ENCODE data around the gene SNRPD3. TPM values are rescaled to one million over a fixed set of nuclear protein-coding genes. Genes with fewer than 3 reads are reported as not detected.

Gene SNRPD3
- polyA plus RNA-seq, 1 of the 3 experiments (the other 2 are of a cell fraction) = 177 TPM

GRCh38 chr22:24592058-24592850 lies 36.5 kb downstream of the SNRPD3 start:
- ChIA-PET POLR2A (interaction anchor here (0.6 to 1.8 kb wide), 3 partner anchors 9 to 733 kb away, joined by 4 to 11 read pairs (median 4); no protein-coding TSS in a partner anchor), CTCF (interaction anchor here (0.8 kb wide), 1 partner anchor 9 kb away, joined by 3 read pairs; no protein-coding TSS in a partner anchor)
- peaks cover 0 to 7% of the 10 kb centered on the region in 2 experiments for H3K36me3 ChIP-seq (replicated peaks in 1 of 2; ENCODE audit: control insufficient read depth in 1 of 2, insufficient read depth in 2 of 2, low read length in 1 of 2)
- H3K79me2 ChIP-seq (ENCODE audit: insufficient read depth) = no peaks in the 10 kb centered on the region
- peak overlapping the region; percentile 65; the same call in 1 of the 2 replicates for H2AFZ ChIP-seq (ENCODE audit: low read depth)
- H3K4me3 ChIP-seq (ENCODE audit: low read depth in 2 of 2, low read length in 1 of 2) = peak overlapping the region; percentile 66 to 83
- WGBS (ENCODE audit: low lambda C conversion rate) = 6% methylated on average over 19 of the region's 33 CpGs
- no peaks in the 10 kb centered on the region for H3K27me3 ChIP-seq (ENCODE audit: insufficient read depth)
- TF ChIP-seq TCF12 (IDR thresholded peaks at IDR 0.05) (no peak), RFX5 (IDR thresholded peaks at IDR 0.05; ENCODE audit: low read length) (no peak), YY1 (IDR thresholded peaks at IDR 0.05; ENCODE audit: low read depth) (no peak), EP300 (IDR thresholded peaks at IDR 0.05; ENCODE audit: borderline replicate concordance in 1 of 2, low read depth in 1 of 2, low read length in 1 of 2) (no peak), JUND (IDR thresholded peaks at IDR 0.05) (no peak), RXRA (IDR thresholded peaks at IDR 0.05; ENCODE audit: borderline replicate concordance, low read depth) (no peak), TAF1 (IDR thresholded peaks at IDR 0.05; ENCODE audit: borderline replicate concordance, low read depth, low read length) (no peak), NFIC (IDR thresholded peaks at IDR 0.05; ENCODE audit: borderline replicate concordance) (no peak), MXI1 (IDR thresholded peaks at IDR 0.05; ENCODE audit: low read depth, low read length) (no peak; the same call in 1 of the 2 replicates), SIN3A (IDR thresholded peaks at IDR 0.05; ENCODE audit: borderline replicate concordance, low read depth, low read length) (no peak), RAD21 (IDR thresholded peaks at IDR 0.05; ENCODE audit: low read length) (no peak), CTCF (IDR thresholded peaks at IDR 0.05) (no peak), FOSL2 (IDR thresholded peaks at IDR 0.05; ENCODE audit: borderline replicate concordance, low read depth) (no peak), EZH2phosphoT487 (IDR thresholded peaks at IDR 0.05; ENCODE audit: borderline replicate concordance, low read depth) (no peak)
- TF ChIP-seq, protein P1, sequence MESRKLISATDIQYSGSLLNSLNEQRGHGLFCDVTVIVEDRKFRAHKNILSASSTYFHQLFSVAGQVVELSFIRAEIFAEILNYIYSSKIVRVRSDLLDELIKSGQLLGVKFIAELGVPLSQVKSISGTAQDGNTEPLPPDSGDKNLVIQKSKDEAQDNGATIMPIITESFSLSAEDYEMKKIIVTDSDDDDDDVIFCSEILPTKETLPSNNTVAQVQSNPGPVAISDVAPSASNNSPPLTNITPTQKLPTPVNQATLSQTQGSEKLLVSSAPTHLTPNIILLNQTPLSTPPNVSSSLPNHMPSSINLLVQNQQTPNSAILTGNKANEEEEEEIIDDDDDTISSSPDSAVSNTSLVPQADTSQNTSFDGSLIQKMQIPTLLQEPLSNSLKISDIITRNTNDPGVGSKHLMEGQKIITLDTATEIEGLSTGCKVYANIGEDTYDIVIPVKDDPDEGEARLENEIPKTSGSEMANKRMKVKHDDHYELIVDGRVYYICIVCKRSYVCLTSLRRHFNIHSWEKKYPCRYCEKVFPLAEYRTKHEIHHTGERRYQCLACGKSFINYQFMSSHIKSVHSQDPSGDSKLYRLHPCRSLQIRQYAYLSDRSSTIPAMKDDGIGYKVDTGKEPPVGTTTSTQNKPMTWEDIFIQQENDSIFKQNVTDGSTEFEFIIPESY (IDR thresholded peaks at IDR 0.05; ENCODE audit: borderline replicate concordance, low read depth) = no peak
- H3K9me3 ChIP-seq = no peaks in the 10 kb centered on the region
- H3K4me1 ChIP-seq (ENCODE audit: control insufficient read depth in 1 of 2, insufficient read depth in 2 of 2, low read depth in 1 of 2, low read length in 1 of 2) = peaks cover 0 to 41% of the 10 kb centered on the region in 2 experiments; a peak in 1 of 4 replicates
- no peaks in the 10 kb centered on the region for H3K9me2 ChIP-seq
- H3K27ac ChIP-seq (ENCODE audit: low read depth in 2 of 2, low read length in 1 of 2) = peak overlapping the region in 1 of 2 experiments; percentile 63; a peak in 2 of 4 replicates
- H4K20me1 ChIP-seq (ENCODE audit: insufficient read depth) = no peaks in the 10 kb centered on the region
- no peak for DNase-seq
- peak overlapping the region; percentile 80 for H3K9ac ChIP-seq
- H3K4me2 ChIP-seq = peak overlapping the region; percentile 93
- H3F3A ChIP-seq (replicated peaks; ENCODE audit: insufficient read depth) = no peaks in the 10 kb centered on the region
